KMS-11 (cell line): ENCODE data around the gene GRIP2.

ENCODE experiments used
- H2AFZ ChIP-seq: fragments of 200-600 bp; sonication (generic); 2 replicates; pipeline ENCODE4 v1.6.1; 2016; ENCODE audit warnings: antibody characterized with exemption, mixed run types, low read depth
- H3K27ac ChIP-seq: fragments of 200-600 bp; sonication (generic); 2 replicates; pipeline ENCODE4 v1.6.1; 2016; ENCODE audit warnings: mild to moderate bottlenecking, mixed run types
- H3K27me3 ChIP-seq: fragments of 200-600 bp; sonication (generic); 2 replicates; pipeline ENCODE4 v1.6.1; 2017; ENCODE audit warnings: mild to moderate bottlenecking, low read depth, mixed run types, moderate library complexity; ENCODE audit not compliant: insufficient read depth
- H3K36me3 ChIP-seq: fragments of 200-600 bp; sonication (generic); 2 replicates; pipeline ENCODE4 v1.6.1; 2017; ENCODE audit warnings: mild to moderate bottlenecking, mixed run types; ENCODE audit not compliant: insufficient read depth
- H3K4me1 ChIP-seq: fragments of 200-600 bp; sonication (generic); 2 replicates; pipeline ENCODE4 v1.6.1; 2016; ENCODE audit warnings: mild to moderate bottlenecking, low read depth, mixed run types; ENCODE audit not compliant: poor library complexity, severe bottlenecking
- H3K4me2 ChIP-seq: fragments of 200-600 bp; sonication (generic); 2 replicates; pipeline ENCODE4 v1.7.0; 2016; ENCODE audit warnings: mild to moderate bottlenecking, mixed run types
- H3K4me3 ChIP-seq: fragments of 200-600 bp; sonication (generic); IDR thresholded peaks from 2 replicates; pipeline ENCODE4 v1.6.1; 2017; ENCODE audit warnings: low read depth, low read length, mixed read lengths; ENCODE audit not compliant: insufficient read depth
- H3K79me2 ChIP-seq: fragments of 200-600 bp; sonication (generic); 2 replicates; pipeline ENCODE4 v1.6.1; 2016; ENCODE audit warnings: low read depth, mixed run types; ENCODE audit not compliant: insufficient read depth
- H3K9ac ChIP-seq: fragments of 200-600 bp; sonication (generic); 2 replicates; pipeline ENCODE4 v1.6.1; 2016; ENCODE audit warnings: mild to moderate bottlenecking, mixed run types
- H4K20me1 ChIP-seq: fragments of 200-600 bp; sonication (generic); 2 replicates; pipeline ENCODE4 v1.6.1; 2016; ENCODE audit warnings: mild to moderate bottlenecking, mixed run types; ENCODE audit not compliant: insufficient read depth
- TF ChIP-seq, protein P1 (sequence below): fragments of 200-600 bp; sonication (generic); conservative IDR thresholded peaks from 2 replicates; pipeline ENCODE4 v1.6.1; 2017; ENCODE audit warnings: low read depth, mild to moderate bottlenecking, antibody characterized with exemption, low read length, moderate library complexity, mixed read lengths

GRIP2 gene

DNA sequence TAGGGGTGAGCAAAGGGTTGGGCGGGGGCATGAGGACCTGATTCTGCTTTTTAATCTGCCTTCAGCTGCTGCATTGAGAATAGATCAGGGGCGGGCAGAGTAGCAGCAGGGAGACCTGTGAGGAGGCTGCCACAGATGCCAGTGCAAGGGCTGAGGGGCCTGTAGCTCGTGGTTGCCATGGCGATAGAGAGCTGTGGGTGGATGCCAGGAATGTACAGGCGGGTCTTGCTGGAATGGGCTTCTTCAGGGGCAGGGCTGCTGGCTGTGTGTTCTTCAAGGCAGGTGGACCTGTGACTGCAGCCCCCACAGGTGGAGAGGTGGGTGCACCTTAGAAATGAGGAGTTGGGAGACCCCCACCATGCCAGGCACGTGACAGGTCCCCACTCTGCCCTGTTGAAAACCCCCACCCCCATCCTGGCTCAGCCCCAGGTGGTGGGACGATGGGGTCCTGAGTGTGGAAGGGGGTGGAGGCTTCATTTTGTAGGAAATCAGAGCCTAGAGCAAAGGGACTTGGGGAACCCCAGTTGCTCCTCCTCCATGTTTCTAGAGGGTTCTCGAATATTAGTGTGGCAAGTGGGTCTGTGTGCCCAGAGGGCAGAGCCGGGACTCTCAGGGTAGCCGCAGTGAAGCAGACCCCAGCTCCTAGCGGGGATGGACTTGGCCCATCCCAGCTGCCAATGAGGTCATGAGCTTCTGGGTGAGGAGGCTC lies 99.5 kb downstream of the GRIP2 start:
- no peaks in the 10 kb centered on the region for H4K20me1 ChIP-seq
- H3K4me3 ChIP-seq, result no peak overlapping the region
- no peaks in the 10 kb centered on the region for H3K27me3 ChIP-seq
- no peak overlapping the region for H3K27ac ChIP-seq
- no peak overlapping the region for H3K9ac ChIP-seq
- H3K36me3 ChIP-seq, result no peaks in the 10 kb centered on the region
- no peaks in the 10 kb centered on the region for H3K79me2 ChIP-seq
- no peak overlapping the region for H2AFZ ChIP-seq
- TF ChIP-seq, protein P1, sequence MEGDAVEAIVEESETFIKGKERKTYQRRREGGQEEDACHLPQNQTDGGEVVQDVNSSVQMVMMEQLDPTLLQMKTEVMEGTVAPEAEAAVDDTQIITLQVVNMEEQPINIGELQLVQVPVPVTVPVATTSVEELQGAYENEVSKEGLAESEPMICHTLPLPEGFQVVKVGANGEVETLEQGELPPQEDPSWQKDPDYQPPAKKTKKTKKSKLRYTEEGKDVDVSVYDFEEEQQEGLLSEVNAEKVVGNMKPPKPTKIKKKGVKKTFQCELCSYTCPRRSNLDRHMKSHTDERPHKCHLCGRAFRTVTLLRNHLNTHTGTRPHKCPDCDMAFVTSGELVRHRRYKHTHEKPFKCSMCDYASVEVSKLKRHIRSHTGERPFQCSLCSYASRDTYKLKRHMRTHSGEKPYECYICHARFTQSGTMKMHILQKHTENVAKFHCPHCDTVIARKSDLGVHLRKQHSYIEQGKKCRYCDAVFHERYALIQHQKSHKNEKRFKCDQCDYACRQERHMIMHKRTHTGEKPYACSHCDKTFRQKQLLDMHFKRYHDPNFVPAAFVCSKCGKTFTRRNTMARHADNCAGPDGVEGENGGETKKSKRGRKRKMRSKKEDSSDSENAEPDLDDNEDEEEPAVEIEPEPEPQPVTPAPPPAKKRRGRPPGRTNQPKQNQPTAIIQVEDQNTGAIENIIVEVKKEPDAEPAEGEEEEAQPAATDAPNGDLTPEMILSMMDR, result no peak
- peaks cover 13% of the 10 kb centered on the region for H3K4me1 ChIP-seq
- H3K4me2 ChIP-seq, result no peak overlapping the region

DNA sequence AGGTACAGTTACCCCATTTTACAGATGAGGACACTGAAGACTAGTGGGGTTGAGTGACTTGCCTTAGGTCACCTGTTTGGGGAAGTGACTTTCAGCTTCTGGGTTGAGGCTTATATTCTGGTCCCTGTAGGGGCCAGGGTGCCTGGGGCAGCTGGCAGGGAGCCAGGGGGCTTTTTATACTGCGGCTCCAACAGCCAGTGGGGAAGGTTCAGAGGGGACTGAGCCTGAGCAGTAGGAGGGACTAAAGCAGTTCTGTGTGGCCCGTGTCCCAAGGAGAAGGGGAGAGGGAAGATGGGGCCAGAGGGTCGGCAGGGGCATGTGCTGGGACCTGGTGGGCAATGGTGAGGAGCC lies 100.0 kb downstream of the GRIP2 start:
- Histone ChIP-seq H3K4me1 (peaks cover 19% of the 10 kb centered on the region), H3K79me2 (no peaks in the 10 kb centered on the region), H3K9ac (no peak overlapping the region), H3K4me3 (no peak overlapping the region), H3K27me3 (no peaks in the 10 kb centered on the region), H3K4me2 (no peak overlapping the region), H3K36me3 (no peaks in the 10 kb centered on the region), H4K20me1 (no peaks in the 10 kb centered on the region), H2AFZ (no peak overlapping the region), H3K27ac (no peak overlapping the region)
- TF ChIP-seq, protein P1, result no peak

DNA sequence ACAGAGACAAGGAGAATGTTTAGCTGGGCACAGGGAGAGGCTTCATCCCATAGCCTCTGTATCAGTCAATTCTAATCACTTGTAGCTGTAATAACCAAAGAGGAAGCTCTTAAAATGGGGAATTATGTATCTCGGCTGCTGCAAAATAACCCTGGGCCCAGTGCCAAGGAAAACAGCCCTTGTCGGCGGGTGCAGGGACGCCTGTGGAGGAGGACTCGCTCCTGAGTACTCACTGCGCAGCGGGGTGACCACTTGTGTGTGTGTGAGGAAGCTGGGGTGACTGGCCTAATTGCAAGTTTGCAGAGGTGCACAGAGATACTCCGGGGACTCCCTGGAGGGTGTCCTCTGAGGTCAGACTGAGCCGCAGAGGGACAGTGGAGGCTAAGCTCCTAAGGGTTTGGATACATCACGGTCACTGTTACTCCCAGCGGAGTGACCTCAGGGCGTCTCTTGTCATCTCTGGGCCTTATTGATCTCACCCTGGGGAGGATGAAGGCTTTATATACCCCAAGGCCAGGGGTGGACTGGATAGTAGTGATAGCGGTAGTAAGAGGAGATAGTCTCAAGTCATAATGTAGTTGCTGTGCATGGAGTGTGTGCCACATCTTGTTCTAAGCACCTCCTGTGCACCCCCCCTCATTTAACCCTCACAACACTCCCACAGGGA lies 100.5 kb downstream of the GRIP2 start:
- H3K79me2 ChIP-seq, result no peaks in the 10 kb centered on the region

More for the DNA sequence above, 100.5 kb downstream of the GRIP2 start:
- Histone ChIP-seq H3K9ac (no peak overlapping the region), H4K20me1 (0 out of 2 replicates have a peak, but pooled peaks cover 3% of the 10 kb centered on the region), H3K4me3 (no peak overlapping the region), H3K4me1 (peaks cover 24% of the 10 kb centered on the region), H3K4me2 (no peak overlapping the region), H2AFZ (no peak overlapping the region), H3K36me3 (no peaks in the 10 kb centered on the region), H3K27me3 (no peaks in the 10 kb centered on the region), H3K27ac (no peak overlapping the region)
- TF ChIP-seq, protein P1, result no peak
